ENCODE measurements around the gene OAS1. TPM values are rescaled to one million over a fixed set of nuclear protein-coding genes. Genes with fewer than 3 reads are reported as not detected.

OAS1 gene
- total RNA-seq, 1 donor from 2014 or later, result not detected

- Mint-ChIP-seq H3K4me3 (no peak overlapping the region), H3K27ac (ENCODE audit: unreplicated experiment) (no peak overlapping the region), H3K9me3 (no peaks in the 10 kb centered on the region), H3K27me3 (ENCODE audit: low read depth) (peaks cover 39% of the 10 kb centered on the region), H3K36me3 (ENCODE audit: low read depth) (no peaks in the 10 kb centered on the region), H3K4me1 (no peaks in the 10 kb centered on the region)
- TF ChIP-seq, protein P1, sequence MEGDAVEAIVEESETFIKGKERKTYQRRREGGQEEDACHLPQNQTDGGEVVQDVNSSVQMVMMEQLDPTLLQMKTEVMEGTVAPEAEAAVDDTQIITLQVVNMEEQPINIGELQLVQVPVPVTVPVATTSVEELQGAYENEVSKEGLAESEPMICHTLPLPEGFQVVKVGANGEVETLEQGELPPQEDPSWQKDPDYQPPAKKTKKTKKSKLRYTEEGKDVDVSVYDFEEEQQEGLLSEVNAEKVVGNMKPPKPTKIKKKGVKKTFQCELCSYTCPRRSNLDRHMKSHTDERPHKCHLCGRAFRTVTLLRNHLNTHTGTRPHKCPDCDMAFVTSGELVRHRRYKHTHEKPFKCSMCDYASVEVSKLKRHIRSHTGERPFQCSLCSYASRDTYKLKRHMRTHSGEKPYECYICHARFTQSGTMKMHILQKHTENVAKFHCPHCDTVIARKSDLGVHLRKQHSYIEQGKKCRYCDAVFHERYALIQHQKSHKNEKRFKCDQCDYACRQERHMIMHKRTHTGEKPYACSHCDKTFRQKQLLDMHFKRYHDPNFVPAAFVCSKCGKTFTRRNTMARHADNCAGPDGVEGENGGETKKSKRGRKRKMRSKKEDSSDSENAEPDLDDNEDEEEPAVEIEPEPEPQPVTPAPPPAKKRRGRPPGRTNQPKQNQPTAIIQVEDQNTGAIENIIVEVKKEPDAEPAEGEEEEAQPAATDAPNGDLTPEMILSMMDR (conservative IDR thresholded peaks at IDR 0.05), result no peak
- no peak for DNase-seq (ENCODE audit: low read depth, low spot score)
Observed at GRCh38 chr12:112936927-112937326, 30.2 kb downstream of the OAS1 start.

GRCh38 chr12:112937741-112938719, 31.3 kb downstream of the OAS1 start, which contains the start of gene OAS3:
OAS3 (plus strand) TSS chr12:112938474; CDS start chr12:112938531, 57 bp downstream.
- TF ChIP-seq, protein P1 (conservative IDR thresholded peaks at IDR 0.05), result no peak
- no peaks in the 10 kb centered on the region for H3K4me1 Mint-ChIP-seq
- H3K4me3 Mint-ChIP-seq, result peak within 1 kb of the TSS; percentile 48
- no peak for DNase-seq (ENCODE audit: low read depth, low spot score)
- H3K9me3 Mint-ChIP-seq, result no peaks in the 10 kb centered on the region
- H3K27ac Mint-ChIP-seq (ENCODE audit: unreplicated experiment), result no peak within 1 kb of the TSS
- H3K36me3 Mint-ChIP-seq (ENCODE audit: low read depth), result no peaks in the 10 kb centered on the region
- peaks cover 34% of the 10 kb centered on the region for H3K27me3 Mint-ChIP-seq (ENCODE audit: low read depth)

DNA sequence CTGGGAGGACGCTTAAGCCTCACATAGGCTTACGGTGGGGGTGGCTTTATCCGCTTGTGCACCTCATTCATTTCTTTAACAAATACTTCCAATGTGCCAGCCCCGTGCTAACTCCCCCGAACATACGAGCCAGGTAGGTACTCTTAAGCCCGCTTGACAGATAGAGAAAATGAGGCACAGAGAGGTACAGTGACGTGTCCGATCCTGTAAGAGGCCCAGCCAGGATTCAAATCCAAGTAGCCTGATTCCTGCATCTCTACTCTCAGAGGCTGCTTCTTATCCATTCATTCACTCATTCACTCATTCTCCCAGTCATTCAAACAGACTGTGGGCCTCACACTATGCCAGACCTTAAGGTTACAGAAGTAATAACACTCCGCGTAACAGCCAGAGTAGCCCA, 32.0 kb downstream of the OAS1 start:
- Mint-ChIP-seq H3K27ac (ENCODE audit: unreplicated experiment) (no peak overlapping the region), H3K4me3 (no peak overlapping the region), H3K9me3 (no peaks in the 10 kb centered on the region), H3K4me1 (no peaks in the 10 kb centered on the region), H3K36me3 (ENCODE audit: low read depth) (no peaks in the 10 kb centered on the region), H3K27me3 (ENCODE audit: low read depth) (peaks cover 34% of the 10 kb centered on the region)
- DNase-seq (ENCODE audit: low read depth, low spot score), result no peak
- TF ChIP-seq, protein P1 (conservative IDR thresholded peaks at IDR 0.05), result no peak

GRCh38 chr12:112939761-112940381, 33.1 kb downstream of the OAS1 start:
- no peak overlapping the region for H3K4me3 Mint-ChIP-seq
- no peaks in the 10 kb centered on the region for H3K9me3 Mint-ChIP-seq
- TF ChIP-seq, protein P1 (conservative IDR thresholded peaks at IDR 0.05), result no peak
- peaks cover 32% of the 10 kb centered on the region for H3K27me3 Mint-ChIP-seq (ENCODE audit: low read depth)
- H3K27ac Mint-ChIP-seq (ENCODE audit: unreplicated experiment), result no peak overlapping the region
- no peaks in the 10 kb centered on the region for H3K36me3 Mint-ChIP-seq (ENCODE audit: low read depth)
- DNase-seq (ENCODE audit: low read depth, low spot score), result no peak
- no peaks in the 10 kb centered on the region for H3K4me1 Mint-ChIP-seq

DNA sequence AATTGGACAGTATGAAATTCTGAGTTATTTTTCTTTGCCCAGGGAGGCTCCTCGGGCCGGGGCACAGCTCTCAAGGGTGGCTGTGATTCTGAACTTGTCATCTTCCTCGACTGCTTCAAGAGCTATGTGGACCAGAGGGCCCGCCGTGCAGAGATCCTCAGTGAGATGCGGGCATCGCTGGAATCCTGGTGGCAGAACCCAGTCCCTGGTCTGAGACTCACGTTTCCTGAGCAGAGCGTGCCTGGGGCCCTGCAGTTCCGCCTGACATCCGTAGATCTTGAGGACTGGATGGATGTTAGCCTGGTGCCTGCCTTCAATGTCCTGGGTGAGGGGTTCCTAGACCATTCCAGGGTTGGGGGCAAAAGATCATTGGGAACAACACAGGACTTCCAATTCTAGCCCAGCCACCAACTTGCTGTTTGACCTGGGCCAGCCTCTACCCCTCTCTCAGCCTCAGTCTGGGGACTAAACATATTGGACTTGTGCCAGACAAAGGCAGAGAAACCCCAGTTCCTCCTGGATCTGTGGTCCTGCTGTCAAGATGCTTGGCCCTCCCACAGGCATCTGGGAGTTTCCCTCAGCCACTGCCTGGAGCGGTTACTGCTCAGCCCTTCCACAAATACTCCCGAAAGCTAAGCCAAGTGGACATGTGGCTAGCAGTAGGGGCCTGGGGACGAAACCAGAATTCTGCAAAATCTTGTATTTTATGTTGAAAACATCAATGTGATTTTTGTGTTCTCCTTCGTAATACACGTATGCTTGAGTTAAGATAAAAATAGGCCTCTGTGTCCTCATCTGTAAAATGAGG, 35.0 kb downstream of the OAS1 start:
- H3K36me3 Mint-ChIP-seq (ENCODE audit: low read depth), result no peaks in the 10 kb centered on the region
- no peak overlapping the region for H3K4me3 Mint-ChIP-seq
- DNase-seq (ENCODE audit: low read depth, low spot score), result no peak
- TF ChIP-seq, protein P1 (conservative IDR thresholded peaks at IDR 0.05), result no peak
- no peaks in the 10 kb centered on the region for H3K9me3 Mint-ChIP-seq
- no peaks in the 10 kb centered on the region for H3K4me1 Mint-ChIP-seq
- H3K27me3 Mint-ChIP-seq (ENCODE audit: low read depth), result peaks cover 19% of the 10 kb centered on the region
- no peak overlapping the region for H3K27ac Mint-ChIP-seq (ENCODE audit: unreplicated experiment)
